Measurements from ENCODE around the gene SH3PXD2B.

SH3PXD2B gene

DNA sequence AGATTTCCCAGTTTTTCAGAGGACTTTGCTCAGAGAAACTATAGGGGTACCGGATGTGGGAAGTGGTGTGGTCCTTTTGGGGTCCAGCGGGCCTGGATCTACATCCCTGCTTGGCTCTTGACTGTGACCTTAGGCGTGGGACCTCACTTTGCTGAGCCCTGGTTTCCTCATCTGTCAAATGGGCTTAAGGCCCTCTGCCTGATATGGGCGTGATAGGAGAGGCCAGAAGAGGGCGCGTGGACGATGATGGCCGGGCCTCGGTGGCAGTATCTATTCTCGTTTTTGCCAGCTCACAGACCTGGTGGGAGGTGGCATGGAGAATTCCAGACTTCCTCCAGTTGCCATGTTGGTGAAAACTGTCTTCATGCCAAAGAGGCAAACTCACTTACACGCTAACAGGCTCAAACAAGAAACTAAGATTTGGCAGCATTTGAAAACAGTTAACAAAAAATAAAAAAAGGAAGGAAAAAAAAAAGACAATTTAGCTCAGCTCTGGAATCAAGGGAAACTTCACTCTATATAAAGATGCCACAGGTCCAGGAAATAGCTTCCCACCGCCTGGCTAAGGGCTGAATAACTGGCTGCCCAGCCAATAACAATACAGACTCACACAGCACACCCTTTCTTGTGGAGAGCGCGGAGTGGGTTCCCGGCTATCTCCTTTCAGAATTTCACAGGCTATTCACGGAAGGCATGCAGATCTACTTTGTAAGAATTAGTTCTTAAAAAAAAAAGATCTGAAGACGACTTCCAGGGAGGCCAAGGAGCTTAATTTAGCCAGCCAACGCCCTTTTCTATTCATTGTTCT lies 1.7 kb downstream of the SH3PXD2B start:
- no peak for DNase-seq

DNA sequence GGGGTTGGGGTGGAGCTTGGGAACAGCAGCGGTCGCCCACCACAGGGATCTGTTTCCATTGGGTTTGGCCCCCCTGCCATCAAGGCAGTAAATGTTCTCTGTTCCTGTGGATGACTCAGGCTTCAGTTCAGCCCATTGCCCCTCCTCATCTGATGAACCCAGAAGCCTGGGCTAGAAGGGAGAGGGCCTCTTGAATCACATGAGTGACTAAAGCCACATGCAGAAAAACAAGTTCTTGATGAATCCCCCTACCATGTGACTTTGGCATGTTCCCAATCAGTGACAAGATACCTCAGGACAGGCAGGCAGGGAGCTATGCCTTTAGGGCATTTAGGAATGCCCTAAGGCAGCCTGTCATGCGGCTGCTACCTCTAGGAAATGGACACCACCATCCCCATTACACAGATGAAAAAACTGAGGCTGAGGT lies 2.5 kb downstream of the SH3PXD2B start:
- DNase-seq: no peak

DNA sequence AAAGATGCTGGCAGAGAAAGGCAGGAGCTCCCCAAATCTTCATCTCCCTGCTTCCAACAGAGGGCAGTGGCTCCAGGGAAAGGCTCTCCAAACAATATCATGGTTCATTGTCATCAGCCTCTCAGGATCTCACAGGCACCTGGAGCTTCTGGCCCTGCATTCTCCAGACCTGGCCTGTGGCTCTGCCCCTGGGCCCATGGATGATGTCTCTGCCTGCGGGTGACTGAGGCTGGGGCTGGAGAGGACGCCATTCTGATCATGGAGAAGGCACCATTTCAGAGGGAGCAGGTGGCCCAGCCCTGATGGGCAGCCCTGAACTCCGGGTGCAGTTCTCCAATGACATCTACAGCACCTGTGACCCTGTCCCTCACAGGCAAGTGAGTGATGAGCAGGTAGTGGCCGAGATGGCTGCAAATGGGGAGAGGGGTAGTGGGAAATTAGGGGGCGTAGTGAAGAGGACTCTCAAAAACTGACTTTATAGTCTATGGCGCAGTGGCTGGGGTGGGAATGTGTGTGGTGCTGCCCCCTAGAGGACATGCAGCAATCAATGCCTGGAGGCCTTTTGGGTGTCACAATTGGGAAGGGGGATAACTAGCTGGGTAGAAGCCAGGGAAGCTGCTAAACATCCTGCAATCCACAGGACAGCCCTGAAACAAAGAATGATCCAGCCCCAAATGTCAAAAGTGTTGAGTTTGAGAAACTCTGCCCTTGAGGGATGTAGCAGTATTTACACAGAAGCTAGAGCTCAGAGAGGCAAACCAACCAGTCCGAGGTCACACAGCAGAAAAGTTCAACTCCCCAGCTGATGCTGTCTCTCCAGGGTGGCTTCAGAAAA lies 3.2 kb downstream of the SH3PXD2B start:
- DNase-seq: no peak

DNA sequence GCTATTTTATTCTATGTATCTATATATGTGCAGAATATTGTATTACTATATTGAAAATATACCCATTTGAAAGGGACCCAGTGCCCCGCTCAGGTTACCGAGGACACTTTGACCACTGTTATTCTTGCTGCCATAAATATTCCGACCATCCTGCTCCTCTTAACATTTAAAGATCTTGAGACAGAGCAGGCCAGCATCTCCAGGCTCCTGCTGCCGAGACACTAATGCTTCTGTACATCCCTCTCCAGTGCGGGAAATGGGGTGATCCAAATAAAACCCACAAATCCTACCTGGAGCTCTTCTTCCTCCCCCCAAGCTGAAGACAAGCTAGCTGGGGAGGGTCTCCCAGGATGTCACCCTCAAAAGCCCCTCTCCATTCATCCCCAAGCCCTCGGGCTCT lies 3.9 kb downstream of the SH3PXD2B start:
- no peak for DNase-seq

DNA sequence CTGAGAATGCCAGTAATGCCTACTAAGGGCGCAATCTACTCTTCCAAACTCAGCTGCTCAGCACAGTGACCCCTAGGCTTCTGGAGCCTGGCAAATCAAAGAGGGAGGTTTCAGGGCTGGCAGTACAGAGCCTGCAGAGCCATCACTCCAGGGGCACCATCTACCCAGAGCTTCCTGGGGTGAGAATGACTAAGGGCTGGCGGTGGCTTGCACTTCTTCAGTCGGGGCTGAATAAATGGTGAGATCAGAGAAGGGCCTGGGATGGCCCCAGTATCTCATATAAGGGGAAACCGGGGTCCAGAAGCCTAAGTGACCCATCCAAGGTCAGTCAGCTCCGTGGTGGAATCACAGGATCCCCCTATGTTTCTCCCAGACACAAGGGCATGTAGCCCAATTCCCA lies 5.3 kb downstream of the SH3PXD2B start:
- no peak for DNase-seq

DNA sequence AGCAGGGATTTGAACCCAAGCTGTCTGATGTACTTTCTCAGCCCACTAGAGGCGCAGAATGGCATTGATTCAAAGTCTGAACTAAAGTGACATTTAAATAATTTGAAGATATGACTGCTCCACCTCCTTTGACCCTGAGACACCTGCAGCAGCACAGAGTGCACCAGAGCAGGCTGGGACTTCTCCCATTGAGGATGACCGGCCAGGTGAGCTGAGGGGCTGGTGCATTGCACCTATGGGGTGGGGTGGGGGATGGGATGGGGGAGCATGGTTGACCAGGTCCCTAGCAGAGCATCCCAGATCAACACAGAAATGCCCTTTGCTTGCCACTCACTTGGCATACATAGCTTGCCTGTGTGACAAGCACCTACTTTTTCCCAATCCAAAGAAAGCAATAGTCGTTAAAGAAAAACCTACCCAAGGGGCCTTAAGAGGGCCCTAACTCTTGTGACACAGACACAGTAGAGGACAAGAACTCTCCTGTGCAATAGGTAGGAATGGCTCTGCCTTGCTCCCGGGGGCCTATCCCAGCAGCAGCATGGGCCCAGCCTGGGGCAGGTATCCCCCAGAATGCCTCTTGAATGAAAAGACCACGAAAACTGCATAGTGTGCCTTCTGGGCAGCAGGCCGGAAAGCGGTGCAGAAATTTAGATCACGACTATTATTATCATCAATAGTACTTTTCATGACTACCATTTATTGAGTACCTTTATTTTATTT lies 6.5 kb downstream of the SH3PXD2B start:
- DNase-seq: no peak

DNA sequence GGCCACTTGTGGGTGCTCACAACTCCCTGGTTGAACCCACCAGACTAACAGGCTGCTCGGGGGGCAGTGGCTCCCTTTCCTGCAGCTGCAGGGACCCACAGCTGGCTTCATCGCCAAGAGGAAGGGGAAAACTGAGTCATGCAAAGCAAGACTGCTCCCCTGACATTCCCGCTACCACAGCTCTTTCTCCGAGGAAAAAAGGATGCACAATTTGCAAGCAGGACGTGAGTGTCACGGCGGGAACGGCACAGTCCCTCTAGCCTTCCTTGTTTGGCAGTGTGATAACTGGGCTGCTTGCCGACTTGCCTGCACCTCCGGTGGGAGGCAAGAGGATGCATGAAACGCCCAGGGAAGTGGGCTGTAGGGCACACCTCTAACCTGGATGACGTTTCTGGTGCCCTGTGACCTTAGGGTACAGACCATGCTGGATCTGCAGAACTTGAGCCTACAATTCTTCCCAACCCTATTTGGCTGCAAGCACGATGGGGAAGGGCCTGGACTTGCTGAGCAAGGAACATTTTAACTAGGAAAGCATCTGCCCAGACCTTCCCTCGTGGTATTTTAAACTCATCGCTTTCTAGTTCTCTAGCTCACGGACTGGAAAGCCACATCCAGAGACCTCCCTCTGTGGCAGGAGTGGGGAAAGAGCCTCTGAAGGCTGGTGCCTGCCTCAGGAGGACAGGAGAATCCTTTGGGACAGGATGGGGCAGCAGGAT lies 7.8 kb downstream of the SH3PXD2B start:
- no peak for DNase-seq

DNA sequence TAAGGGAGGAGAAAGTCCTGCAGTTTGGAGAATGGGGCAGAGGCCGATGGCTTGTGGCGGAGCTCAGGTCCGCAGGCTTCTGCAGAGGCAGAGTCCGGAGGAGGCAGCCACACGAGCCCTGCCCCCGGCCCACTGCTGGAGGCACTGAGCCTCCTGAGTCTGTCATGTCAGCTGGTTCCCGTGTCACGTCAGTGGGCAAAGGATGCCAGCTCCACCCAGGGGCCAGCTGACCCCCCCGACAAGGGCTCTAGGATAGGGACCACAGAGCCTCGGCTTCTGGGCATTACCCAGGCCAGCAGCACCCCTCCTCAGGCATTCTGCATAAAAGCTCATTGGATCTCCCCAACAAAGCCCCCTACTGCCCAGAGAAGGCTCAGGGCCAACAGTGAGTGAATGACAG lies 8.5 kb downstream of the SH3PXD2B start:
- no peak for DNase-seq

DNA sequence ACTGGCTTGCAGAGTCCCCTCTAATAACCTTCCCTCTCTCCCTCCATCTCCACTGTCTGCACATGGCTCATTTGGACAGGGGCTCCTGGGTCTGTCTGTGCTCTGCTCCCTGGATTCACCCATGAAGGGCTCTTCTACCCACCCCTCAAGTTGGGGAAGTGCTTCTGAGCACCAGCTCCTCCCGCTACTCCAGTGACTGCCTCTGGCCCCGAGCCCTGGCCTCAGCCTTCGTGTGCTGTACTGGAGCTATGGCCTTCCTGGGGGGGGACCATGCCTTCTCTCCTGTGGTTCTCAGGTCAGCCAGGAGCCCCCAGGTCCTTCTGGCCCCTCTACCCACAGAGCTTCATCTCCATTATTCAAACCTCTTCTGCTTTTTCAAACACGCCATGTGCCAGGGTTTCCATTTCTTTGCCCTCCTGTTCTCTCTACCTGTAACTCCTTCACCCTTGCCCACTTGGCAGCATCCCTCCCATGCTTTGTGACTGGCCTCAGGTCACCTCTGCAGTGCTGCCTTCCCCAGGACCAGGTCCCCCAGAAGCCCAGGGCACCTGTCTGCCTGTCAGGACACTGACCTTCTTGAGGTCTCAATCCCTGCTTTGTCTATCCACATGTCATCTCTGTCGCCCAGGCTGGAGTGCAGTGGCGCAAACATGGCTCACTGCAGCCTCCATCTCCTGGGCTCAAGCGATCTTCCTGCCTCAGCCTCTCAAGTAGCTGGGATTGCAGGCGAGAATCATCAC lies 9.5 kb downstream of the SH3PXD2B start:
- DNase-seq: no peak

DNA sequence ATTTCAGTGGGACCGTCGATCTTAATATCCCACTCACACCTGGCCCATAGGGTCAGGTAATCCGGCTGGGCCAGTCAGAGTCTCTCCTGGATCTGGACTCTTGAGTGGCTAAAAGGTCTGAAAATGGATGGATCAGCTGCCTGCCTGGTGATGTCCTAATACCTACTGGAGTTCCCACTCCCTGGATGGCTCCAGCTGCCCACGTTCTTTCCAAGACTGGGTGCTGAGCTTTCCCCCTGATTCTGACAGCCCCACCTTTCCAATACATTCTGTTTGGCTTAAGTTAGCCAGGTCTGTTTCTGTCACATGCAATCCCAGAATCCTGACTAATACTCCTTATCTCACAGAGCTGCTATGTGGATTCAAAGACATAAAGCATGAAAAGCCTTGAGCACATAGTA lies 10.2 kb downstream of the SH3PXD2B start:
- no peak for DNase-seq

DNA sequence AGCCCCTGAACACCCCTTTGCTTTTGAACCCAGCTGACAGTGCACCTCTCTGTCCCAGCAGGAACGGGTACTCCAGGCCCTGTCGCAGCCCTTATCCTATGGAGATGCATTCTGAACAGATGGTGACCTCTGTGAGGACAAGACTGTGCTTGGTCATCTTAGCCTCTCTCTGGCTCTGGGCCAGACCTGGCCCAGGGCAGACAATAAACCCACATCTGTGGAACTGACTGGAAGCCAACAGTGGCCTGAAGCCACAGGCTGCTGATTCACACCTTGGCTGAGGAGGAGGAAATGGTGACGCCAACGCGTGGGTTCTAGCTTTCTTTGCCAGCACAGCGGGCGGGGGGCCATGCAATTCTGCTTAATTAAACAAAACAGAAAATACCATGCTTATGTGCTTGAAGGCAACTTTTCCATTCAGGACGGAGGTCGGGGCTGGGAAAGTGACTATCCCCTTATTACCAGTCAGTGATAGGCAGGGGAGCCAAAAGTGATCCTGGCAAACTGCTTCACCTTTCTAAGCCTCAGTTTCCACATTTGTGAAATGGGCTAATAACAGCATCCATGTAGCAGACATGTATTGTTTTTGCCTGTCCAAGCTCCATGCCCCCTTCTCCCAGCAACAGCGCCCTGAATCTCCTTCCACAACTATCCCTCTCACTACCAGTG lies 10.8 kb downstream of the SH3PXD2B start:
- DNase-seq: peak; percentile 66

DNA sequence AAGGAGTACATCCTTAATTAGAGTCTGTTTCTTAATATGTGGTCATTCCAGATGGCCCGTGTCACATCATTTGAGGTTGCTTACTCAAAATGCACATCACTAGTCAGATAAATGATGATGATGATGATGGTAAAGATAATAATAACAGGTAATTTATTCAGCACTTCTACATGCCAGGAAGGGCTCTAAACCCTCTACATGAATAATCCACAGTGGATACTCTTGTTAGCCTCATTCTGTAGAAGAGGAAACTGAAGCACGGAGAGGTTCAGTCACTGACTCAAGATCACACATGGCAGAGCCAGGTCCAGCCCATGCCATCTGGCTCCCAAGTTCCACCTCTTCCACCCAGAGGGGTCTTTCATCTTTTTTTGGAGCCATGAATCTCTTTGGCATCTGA lies 11.7 kb downstream of the SH3PXD2B start:
- no peak for DNase-seq

DNA sequence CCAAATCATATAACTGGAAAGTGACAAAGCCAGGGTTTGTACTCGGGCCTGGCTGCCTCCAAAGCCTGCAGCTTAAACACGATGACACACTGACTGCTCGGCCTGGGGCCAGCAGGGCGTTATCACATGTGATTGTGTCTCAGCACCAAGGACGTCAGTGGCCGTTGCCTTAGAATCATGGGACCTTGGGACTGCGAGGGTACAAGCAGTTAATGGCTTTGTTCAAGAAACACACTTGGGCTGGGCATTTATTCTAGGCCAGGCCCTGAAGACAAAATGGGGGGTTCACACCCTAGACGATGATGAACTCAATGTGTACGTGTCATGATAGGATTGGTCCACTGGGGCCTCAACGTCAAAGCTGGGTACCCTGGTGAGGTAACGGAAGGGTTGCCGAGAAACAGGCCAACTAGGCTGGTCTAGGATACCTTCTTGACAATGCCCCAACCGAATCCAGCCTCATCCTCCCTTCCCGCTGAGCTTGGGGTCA lies 13.0 kb downstream of the SH3PXD2B start:
- no peak for DNase-seq

DNA sequence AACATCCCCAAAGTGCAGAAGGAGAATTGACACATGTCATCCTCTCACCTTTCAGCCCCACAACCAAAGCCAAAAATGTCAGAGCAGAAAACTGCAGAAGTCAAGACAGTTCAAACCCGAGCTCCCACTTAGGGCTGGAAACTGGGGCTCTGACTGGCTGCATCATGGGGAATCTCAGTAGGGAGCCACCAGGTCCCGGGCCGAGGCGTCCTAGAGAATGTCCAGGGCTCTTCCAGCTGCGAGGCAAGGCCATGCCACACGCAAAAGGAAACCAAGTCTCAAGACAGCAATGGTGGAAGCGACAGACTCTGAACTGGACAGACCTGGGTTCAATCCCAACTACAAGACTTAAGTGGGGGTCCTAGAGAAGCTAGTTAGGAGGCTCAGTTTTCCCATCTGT lies 13.8 kb downstream of the SH3PXD2B start:
- no peak for DNase-seq

DNA sequence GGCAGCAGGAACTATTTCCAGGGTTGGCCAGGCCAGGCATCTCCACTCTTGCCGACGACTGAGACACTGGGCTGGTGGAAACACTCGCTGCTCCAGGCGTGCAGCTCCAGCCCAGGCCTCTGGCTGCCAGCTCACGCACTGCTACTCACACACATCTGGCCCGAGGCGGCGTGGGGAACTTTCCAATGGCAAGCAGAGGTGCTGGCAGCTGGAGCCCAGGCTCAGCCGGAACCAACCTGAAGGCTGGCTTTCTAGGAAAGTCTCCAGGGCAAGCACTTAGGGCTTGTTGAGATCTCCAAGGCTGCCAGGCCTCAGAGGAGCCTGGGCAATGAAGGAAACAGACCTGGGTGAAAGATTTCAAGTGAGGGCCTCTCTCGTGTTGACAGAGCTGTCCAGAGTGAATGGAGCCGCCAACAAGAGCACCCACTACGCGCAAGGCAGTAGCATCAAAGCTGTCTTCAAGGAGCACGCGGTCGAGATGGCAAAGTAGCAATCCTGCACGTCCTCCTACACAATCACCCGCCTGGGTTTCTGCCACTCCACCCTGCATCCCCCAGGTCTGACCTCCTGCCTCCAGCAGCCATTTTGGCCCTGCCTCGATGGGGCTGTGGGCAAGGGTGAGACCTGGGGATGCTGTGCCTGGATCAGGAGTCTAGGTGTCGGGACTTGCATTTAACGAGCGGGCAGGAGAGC lies 14.4 kb downstream of the SH3PXD2B start:
- DNase-seq: no peak

DNA sequence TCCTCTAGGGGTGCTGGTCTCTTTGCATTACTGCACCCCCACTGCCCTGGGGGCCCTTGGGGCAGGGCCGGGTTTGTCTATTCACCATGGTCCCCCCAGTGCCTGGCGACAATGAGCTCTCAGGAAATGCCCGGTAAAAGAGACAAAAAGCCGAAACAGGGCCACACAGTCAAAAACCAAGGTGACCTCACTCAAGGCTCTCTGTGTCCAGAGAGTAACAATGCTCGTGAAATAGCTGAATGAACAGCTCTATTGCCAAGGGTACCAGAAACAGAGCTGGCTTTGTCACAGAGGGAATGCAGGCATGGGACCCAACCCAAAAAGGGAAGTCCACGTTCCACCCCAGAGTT lies 16.0 kb downstream of the SH3PXD2B start:
- DNase-seq: no peak

DNA sequence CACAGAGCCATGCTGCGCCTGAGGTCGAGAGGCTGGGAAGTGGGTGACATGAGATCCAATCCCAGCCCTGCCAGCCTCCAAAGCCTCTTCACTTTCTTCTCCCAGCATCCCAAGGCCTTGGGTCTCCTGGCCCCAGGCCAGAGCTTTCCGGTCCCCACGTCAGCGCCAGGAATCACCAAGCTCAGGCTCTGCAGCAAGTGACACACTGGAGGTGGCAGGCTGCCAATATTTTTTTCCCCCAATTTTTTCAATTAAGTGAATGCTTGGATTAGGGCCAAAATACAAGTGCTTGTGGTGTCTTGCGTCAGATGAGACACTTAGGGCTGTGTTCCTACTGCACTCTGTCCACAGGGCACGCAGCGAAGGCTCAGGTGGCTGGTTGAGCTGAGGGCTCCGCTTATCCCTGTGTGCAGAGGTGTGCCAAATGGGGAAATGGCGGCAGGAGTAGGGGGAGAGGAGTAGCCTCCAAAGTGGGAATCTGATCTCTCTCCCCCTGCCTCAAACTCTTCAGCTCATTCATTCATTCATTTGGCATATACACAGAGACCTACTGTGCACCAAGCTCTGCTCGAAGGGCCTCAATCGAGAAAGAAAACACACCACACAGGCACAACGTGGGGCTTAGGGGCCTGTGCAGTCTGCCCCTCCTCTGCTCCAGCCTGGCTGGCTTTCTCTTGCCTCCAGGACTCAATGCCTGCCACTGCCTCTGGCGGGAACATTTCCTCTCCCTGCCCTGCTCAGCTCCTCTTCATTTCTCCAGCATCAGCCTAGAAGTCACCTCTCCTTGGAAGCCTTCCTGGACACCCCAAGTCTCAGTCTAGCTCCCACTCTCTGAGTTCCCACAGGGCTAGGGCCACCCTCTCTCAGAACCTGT lies 16.6 kb downstream of the SH3PXD2B start:
- no peak for DNase-seq

DNA sequence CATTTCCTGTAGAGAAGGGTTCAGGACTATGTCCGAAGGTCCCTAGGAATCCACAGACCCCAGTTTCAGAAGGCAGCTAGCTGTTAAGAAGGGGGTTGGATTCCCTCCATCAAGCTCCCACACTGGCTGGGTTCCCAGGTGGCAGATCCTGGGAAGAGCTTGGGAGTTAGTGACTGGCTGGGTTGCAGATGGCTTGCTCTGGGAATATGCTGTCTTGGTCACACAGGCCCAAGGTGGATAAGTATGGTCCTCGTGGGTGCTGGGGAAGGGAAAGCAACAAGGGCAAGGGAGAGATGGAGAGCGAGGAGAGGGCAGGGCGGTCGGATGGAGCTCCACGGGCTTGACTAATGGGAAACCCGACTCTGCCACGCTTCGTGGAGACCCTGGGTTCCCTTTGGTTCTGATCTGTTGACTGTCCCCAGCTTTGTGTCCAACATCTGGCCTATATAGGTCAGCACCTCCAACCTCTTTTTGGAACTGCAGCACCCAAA lies 17.4 kb downstream of the SH3PXD2B start:
- no peak for DNase-seq

DNA sequence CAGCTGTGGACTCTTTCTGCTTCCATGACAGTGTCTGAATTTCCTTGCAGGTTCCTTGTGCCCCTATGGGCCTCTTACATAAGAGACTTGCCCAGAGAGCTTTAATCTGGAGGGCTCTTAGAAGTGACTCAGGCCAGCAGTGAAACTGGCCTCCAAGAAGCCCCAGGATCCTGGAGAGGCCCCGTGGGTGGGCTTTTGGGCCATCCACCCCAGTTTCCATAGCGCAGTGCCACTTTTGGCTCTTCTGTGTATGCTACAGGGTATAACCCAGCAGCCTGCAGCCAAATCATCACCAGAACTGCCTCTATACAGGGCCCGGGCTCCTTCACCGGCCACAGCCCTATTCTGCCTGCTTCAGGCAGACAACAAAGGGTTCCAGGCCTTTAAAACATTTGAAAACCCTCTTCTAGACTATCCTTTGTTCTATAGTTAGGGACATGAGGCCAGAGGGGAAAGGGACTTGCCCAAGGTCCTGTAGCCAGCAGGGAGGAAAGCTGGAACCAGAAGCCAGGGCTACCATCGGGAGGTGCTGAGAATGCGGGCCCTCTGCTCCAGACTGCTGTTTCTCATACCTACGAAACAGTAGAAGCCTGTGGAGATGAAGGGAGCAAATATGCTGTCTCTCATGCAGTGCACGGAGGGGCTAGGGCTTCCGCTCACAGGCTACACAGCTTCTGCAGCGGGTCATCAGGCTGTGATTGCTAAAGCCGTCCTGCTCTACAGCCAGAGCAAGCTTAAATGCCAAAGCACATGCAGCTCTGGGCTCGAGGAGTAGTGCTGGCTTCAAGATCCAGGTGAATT lies 18.0 kb downstream of the SH3PXD2B start:
- no peak for DNase-seq

Measured in GOT3 (cell line).